ENCODE measurements around the gene RSRC2.

DNA sequence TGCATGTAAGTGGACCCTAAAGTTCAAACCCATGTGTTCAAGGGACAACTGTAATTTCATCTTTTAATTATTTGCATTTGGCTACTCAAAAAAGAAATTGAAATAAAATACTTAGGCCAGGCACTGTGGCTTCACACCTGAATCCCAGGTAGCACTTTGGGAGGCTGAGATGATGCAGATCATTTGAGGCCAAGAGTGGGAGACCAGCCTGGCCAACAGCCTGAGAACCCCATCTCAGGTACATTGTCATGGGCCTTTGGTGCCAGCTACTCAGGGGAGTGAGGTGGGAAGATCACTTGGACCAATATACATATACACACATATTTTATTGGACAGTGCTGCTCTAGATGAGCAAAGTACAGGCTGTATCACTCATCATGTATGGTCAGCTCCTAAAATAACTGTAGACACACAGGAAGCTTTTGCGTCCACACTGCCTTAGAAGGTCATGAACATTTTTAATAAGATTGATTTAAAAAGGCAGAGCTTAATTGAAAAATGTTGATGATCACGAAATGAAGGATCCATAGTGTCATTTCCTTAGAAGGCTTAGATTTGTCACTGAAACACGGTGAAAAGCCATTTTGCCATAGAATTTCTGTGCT is 23.5 kb downstream of the RSRC2 start:
- TF ChIP-seq, protein P1, sequence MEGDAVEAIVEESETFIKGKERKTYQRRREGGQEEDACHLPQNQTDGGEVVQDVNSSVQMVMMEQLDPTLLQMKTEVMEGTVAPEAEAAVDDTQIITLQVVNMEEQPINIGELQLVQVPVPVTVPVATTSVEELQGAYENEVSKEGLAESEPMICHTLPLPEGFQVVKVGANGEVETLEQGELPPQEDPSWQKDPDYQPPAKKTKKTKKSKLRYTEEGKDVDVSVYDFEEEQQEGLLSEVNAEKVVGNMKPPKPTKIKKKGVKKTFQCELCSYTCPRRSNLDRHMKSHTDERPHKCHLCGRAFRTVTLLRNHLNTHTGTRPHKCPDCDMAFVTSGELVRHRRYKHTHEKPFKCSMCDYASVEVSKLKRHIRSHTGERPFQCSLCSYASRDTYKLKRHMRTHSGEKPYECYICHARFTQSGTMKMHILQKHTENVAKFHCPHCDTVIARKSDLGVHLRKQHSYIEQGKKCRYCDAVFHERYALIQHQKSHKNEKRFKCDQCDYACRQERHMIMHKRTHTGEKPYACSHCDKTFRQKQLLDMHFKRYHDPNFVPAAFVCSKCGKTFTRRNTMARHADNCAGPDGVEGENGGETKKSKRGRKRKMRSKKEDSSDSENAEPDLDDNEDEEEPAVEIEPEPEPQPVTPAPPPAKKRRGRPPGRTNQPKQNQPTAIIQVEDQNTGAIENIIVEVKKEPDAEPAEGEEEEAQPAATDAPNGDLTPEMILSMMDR (IDR thresholded peaks at IDR 0.05 in 2 of 3, conservative IDR thresholded peaks at IDR 0.05 in 1 of 3; ENCODE audit: insufficient read depth in 2 of 3, low read depth in 1 of 3, low read length in 3 of 3), result no peak
- no peak for TF ChIP-seq SP1 (CRISPR knock-in tag; IDR thresholded peaks at IDR 0.05)
- TF ChIP-seq GTF2F1 (IDR thresholded peaks at IDR 0.05; ENCODE audit: low read depth, low read length), result no peak
- no peak for TF ChIP-seq ZBTB17 (CRISPR knock-in tag; IDR thresholded peaks at IDR 0.05)
- no peak for TF ChIP-seq NFE2L1 (tag; IDR thresholded peaks at IDR 0.05; ENCODE audit: borderline replicate concordance, low read depth)
- no peak for TF ChIP-seq DNMT1 (IDR thresholded peaks at IDR 0.05)
- TF ChIP-seq POLR2A (conservative IDR thresholded peaks at IDR 0.05), result no peak
- TF ChIP-seq, protein P2, sequence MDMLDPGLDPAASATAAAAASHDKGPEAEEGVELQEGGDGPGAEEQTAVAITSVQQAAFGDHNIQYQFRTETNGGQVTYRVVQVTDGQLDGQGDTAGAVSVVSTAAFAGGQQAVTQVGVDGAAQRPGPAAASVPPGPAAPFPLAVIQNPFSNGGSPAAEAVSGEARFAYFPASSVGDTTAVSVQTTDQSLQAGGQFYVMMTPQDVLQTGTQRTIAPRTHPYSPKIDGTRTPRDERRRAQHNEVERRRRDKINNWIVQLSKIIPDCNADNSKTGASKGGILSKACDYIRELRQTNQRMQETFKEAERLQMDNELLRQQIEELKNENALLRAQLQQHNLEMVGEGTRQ (CRISPR knock-in tag; IDR thresholded peaks at IDR 0.05), result no peak
- TF ChIP-seq ZBTB33 (CRISPR knock-in tag; IDR thresholded peaks at IDR 0.05), result no peak

Measured in K562 (cell line).